ENCODE results near the gene ABTB2. TPM values are rescaled to one million over a fixed set of nuclear protein-coding genes. Genes with fewer than 3 reads are reported as not detected.
A peak's percentile ranks its signal among the peaks of the same experiment; 100 is the strongest.
"Not testable (repeated sequence)": the region's sequence is repeated elsewhere in the genome, so short reads cannot be mapped to it uniquely, and the experiment has no call there.

ABTB2 gene
- total RNA-seq, 2 donors from 2014 or later = 5.8 to 11.1 TPM

DNA sequence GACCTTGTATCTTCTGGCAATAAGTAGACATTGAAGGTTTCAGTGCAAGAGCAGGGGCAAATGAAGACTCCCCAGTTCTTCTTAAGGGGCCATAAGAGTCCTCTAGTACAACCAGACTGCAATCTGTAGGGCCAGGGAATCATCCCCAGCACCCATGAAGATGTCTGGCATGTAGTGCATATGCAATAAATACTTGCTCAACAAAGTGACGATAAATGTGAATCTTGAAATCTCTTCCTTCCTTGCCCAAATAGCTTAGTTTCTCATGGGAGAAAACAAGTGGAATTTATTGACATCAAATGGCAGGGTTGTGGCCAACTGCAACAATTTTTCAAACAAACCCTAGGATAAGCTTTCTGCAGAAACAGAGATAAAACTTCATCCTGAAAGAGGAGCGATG lies 107.6 kb downstream of the ABTB2 start:
- DNase-seq = no peak
- no peaks in the 10 kb centered on the region for H3K9me3 ChIP-seq
- no peak overlapping the region for H3K27ac ChIP-seq
- H3K4me3 ChIP-seq = no peak overlapping the region
- no peaks in the 10 kb centered on the region for H3K27me3 ChIP-seq
- TF ChIP-seq, protein P1, sequence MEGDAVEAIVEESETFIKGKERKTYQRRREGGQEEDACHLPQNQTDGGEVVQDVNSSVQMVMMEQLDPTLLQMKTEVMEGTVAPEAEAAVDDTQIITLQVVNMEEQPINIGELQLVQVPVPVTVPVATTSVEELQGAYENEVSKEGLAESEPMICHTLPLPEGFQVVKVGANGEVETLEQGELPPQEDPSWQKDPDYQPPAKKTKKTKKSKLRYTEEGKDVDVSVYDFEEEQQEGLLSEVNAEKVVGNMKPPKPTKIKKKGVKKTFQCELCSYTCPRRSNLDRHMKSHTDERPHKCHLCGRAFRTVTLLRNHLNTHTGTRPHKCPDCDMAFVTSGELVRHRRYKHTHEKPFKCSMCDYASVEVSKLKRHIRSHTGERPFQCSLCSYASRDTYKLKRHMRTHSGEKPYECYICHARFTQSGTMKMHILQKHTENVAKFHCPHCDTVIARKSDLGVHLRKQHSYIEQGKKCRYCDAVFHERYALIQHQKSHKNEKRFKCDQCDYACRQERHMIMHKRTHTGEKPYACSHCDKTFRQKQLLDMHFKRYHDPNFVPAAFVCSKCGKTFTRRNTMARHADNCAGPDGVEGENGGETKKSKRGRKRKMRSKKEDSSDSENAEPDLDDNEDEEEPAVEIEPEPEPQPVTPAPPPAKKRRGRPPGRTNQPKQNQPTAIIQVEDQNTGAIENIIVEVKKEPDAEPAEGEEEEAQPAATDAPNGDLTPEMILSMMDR (IDR thresholded peaks at IDR 0.05) = no peak
- H3K4me1 ChIP-seq = no peaks in the 10 kb centered on the region
- intact Hi-C loops (cut with DNase I) = no loop called here
- no peak overlapping the region for H3K9ac ChIP-seq (ENCODE audit: low read depth in 2 of 2, low read length in 2 of 2)
- no peaks in the 10 kb centered on the region for H3K36me3 ChIP-seq

DNA sequence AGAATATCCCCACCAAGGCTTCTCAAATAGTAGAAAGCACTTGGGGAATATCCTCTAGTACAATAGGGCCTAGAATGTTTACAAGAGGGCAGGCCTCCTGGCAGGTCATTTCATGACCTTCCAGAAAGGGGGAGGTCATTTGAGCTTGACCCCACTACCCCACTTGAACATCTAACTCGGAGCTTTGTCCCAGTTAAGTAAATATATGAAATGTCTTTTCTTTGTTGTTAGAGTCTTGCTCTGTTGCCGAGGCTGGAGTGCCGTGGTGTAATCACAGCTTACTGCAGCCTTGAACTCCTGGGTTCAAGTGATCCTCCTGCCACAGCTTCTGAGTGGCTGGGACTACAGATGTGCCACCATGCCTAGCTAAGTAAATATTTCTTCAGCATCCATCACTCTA lies 108.4 kb downstream of the ABTB2 start:
- H3K4me3 ChIP-seq = no peak overlapping the region
- H3K27me3 ChIP-seq = no peaks in the 10 kb centered on the region
- H3K36me3 ChIP-seq = no peaks in the 10 kb centered on the region
- no peaks in the 10 kb centered on the region for H3K9me3 ChIP-seq
- H3K9ac ChIP-seq (ENCODE audit: low read depth in 2 of 2, low read length in 2 of 2) = no peak overlapping the region
- intact Hi-C loops (cut with DNase I) = no loop called here
- H3K4me1 ChIP-seq = no peaks in the 10 kb centered on the region
- H3K27ac ChIP-seq = no peak overlapping the region
- TF ChIP-seq, protein P1 (IDR thresholded peaks at IDR 0.05) = no peak
- DNase-seq = no peak

DNA sequence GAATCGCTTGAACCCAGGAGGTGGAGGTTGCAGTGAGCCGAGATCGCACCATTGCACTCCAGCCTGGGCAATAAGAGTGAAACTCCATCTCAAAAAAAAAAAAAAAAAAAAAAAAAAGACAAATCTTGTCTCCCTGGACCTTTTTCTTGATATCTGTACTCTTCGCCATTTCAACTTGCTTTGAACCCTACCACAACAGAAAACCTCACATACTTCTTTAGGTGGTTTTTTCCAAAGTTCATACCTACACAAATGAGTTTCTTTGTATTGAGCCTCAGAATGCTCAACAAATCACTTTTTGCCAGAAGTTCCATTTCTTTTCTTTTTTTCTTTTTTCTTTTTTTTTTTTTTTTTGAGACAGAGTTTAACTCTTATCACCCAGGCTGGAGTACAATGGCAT lies 111.3 kb downstream of the ABTB2 start:
- H3K36me3 ChIP-seq; H3K9me3 ChIP-seq; DNase-seq; H3K27ac ChIP-seq; H3K27me3 ChIP-seq; H3K4me1 ChIP-seq; H3K9ac ChIP-seq (ENCODE audit: low read depth in 2 of 2, low read length in 2 of 2); intact Hi-C loops (cut with DNase I); H3K4me3 ChIP-seq: not testable (repeated sequence)

DNA sequence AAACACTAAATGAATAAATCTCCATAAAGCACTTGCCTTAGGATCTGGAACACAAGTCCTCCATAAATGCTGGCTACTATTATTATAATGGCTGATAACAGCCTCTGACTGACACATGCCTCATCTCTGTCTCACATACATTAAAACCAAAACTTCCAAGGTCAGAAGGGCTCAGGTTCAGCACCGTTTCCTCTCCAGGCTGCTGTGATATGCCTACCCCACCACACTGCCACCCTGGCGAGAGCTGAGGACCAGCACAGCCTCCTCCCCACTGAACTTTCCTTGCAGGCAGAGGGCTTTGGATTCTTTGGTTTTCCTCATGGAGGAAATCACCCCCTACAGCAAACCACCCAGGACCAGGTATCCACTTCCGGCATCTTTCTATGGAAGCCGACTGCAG lies 112.8 kb downstream of the ABTB2 start:
- Histone ChIP-seq H3K4me1 (no peaks in the 10 kb centered on the region), H3K27me3 (no peaks in the 10 kb centered on the region), H3K27ac (no peak overlapping the region)

DNA sequence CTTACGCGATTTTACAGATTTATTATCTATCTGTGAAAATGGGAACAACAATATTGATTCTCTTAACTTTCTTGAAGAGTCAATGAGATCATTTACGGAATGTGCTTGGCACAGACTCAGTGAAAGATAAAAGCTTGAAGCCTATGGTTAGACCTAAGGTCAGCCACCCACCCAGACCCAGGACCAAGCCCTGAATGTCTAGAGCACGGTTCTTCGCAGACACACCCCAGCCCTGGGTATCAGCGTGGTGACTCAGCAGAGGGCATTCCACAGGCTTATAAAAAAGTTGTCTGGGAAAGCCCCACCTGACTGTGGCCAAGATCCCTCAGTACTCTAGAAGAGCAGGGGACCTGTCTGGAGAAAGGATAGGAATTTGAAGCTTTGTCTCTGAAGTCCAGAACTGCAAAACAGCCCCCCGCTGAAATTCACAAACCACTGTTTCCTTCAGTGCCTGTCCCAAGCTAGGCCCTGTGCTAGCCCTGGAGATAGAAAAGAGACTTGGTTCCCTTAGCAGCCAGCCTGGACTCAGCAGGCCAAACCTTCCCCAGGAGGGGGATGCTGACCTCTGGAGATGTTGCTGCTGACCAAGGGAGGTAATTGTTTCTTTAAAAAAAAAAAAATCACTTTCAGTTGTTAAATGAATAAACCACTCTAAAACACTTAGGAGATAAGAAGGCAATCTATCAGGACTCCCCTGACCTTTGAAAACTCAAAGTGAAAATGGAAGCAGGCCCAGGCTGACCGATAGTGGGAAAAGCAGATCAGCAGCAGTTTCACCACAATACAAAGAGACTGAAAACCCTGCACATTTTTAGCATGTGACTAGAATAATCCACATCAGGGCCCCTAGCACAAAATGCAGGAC lies 114.0 kb downstream of the ABTB2 start:
- peak; percentile 83 for DNase-seq
- TF ChIP-seq, protein P1 (IDR thresholded peaks at IDR 0.05) = no peak
- Histone ChIP-seq H3K9me3 (no peaks in the 10 kb centered on the region), H3K27ac (peak overlapping the region; percentile 19), H3K4me3 (no peak overlapping the region), H3K36me3 (no peaks in the 10 kb centered on the region), H3K27me3 (no peaks in the 10 kb centered on the region), H3K9ac (ENCODE audit: low read depth in 2 of 2, low read length in 2 of 2) (peak overlapping the region in 1 of 2 donors; percentile 70), H3K4me1 (no peaks in the 10 kb centered on the region)
- intact Hi-C loops (cut with DNase I) = no loop called here

More for the DNA sequence above, 112.8 kb downstream of the ABTB2 start:
- Histone ChIP-seq H3K9ac (ENCODE audit: low read depth in 2 of 2, low read length in 2 of 2) (no peak overlapping the region), H3K36me3 (no peaks in the 10 kb centered on the region), H3K4me3 (no peak overlapping the region), H3K9me3 (no peaks in the 10 kb centered on the region)
- TF ChIP-seq, protein P1 (IDR thresholded peaks at IDR 0.05) = no peak
- intact Hi-C loops (cut with DNase I) = no loop called here
- no peak for DNase-seq

DNA sequence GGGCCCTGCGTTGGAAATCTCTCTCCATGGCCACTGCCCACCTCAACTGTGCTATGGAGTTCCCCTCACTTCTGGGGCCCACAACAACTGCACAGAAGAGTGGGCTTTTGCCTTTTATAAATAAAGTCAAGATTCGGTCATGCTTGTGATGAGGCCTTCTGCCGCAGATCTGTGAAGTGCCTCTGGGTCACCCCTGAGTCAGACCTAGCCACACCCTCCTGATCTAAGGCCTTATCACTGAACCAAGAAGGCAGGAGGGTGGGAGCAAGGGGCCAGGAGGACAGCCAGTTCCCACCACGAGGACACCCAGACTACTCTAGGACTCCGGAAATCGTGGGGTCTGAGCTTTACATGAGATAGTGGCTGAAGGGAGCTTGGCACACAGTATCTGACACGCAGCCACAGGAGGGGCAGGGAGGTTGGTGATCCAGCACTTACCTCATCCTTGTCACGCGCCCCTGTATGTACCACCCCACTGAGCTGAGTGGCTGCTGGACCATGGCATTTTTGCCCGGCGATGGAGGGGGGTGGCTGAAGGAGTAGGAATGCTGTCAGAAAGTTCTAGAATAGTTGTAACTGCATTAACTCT lies 115.7 kb downstream of the ABTB2 start:
- H3K27ac ChIP-seq = no peak overlapping the region

More for the DNA sequence above, 115.7 kb downstream of the ABTB2 start:
- intact Hi-C loops (cut with DNase I) = no loop called here
- TF ChIP-seq, protein P1 (IDR thresholded peaks at IDR 0.05) = no peak
- H3K9ac ChIP-seq (ENCODE audit: low read depth in 2 of 2, low read length in 2 of 2) = no peak overlapping the region
- no peaks in the 10 kb centered on the region for H3K27me3 ChIP-seq
- DNase-seq = no peak
- no peaks in the 10 kb centered on the region for H3K4me1 ChIP-seq
- no peaks in the 10 kb centered on the region for H3K36me3 ChIP-seq
- H3K4me3 ChIP-seq = no peak overlapping the region
- no peaks in the 10 kb centered on the region for H3K9me3 ChIP-seq
